Neuronal stem cell (in vitro differentiated cells): Measurements from ENCODE around the gene ARHGEF1.
A peak's percentile ranks its signal among the peaks of the same experiment; 100 is the strongest.

ENCODE experiments used
- DNase-seq: peaks from one replicate; pipeline ENCODE4 v3.0.0-alpha.2; 2013; ENCODE audit warnings: low spot score
- H2AFZ ChIP-seq: one replicate; pipeline ENCODE4 v1.6.1; 2013; ENCODE audit warnings: mild to moderate bottlenecking, low read length, inconsistent platforms
- H2AK5ac ChIP-seq: 2 replicates; pipeline ENCODE4 v1.6.1; 2013; ENCODE audit warnings: low read depth, mild to moderate bottlenecking, inconsistent platforms, low read length, moderate library complexity, mixed read lengths
- H2BK120ac ChIP-seq: 2 replicates; pipeline ENCODE4 v1.6.1; 2013; ENCODE audit warnings: low read depth, mild to moderate bottlenecking, inconsistent platforms, low read length, moderate library complexity, mixed read lengths
- H2BK12ac ChIP-seq: one replicate; pipeline ENCODE4 v1.6.1; 2013; ENCODE audit warnings: low read length, inconsistent platforms
- H2BK15ac ChIP-seq: 2 replicates; pipeline ENCODE4 v1.6.1; 2013; ENCODE audit warnings: mild to moderate bottlenecking, low read length, inconsistent platforms, mixed read lengths
- H2BK5ac ChIP-seq: one replicate; pipeline ENCODE4 v1.6.1; 2013; ENCODE audit warnings: inconsistent platforms, mild to moderate bottlenecking, low read length, moderate library complexity
- H3K14ac ChIP-seq: one replicate; pipeline ENCODE4 v1.6.1; 2013; ENCODE audit warnings: low read length, inconsistent platforms
- H3K18ac ChIP-seq: 2 replicates; pipeline ENCODE4 v1.6.1; 2013; ENCODE audit warnings: low read length, inconsistent platforms
- H3K23ac ChIP-seq: 2 replicates; pipeline ENCODE4 v1.6.1; 2013; ENCODE audit warnings: low read depth, mild to moderate bottlenecking, mixed read lengths, low read length, inconsistent platforms; ENCODE audit not compliant: poor library complexity
- H3K27ac ChIP-seq: replicated peaks from 3 replicates; pipeline ENCODE4 v1.5.1; 2013; ENCODE audit warnings: low read length, inconsistent platforms
- H3K27me3 ChIP-seq, 3 experiments: 2 replicates each; pipeline ENCODE4 v1.6.1; 2013; ENCODE audit warnings: low read length in 3 of 3, mild to moderate bottlenecking in 2 of 3, inconsistent platforms in 1 of 3, low read depth in 1 of 3, mixed read lengths in 1 of 3, moderate library complexity in 1 of 3; ENCODE audit not compliant: control insufficient read depth in 3 of 3, insufficient read depth in 3 of 3
- H3K36me3 ChIP-seq, 2 donors: replicated peaks in 1 of 2; 2 replicates each; pipeline ENCODE4 v1.6.1; 2013; ENCODE audit warnings: low read length in 2 of 2; ENCODE audit not compliant: control insufficient read depth in 2 of 2, insufficient read depth in 2 of 2
- H3K4ac ChIP-seq: 2 replicates; pipeline ENCODE4 v1.6.1; 2013; ENCODE audit warnings: inconsistent platforms, mild to moderate bottlenecking, low read length, moderate library complexity
- H3K4me1 ChIP-seq, 2 donors: 1 replicate in 1 of 2; 2 replicates in 1 of 2; pipeline ENCODE4 v1.6.1; 2013; ENCODE audit warnings: low read length in 2 of 2, low read depth in 1 of 2; ENCODE audit not compliant: control insufficient read depth in 2 of 2, insufficient read depth in 1 of 2
- H3K4me2 ChIP-seq: one replicate; pipeline ENCODE4 v1.6.1; 2013; ENCODE audit warnings: mild to moderate bottlenecking, low read length, inconsistent platforms; ENCODE audit not compliant: insufficient read depth, poor library complexity, severe bottlenecking
- H3K4me3 ChIP-seq, 2 donors: 2 replicates each; pipeline ENCODE4 v1.5.1; 2013; ENCODE audit warnings: low read length in 2 of 2, mild to moderate bottlenecking in 2 of 2, inconsistent platforms in 1 of 2, moderate library complexity in 1 of 2
- H3K79me1 ChIP-seq: one replicate; pipeline ENCODE4 v1.6.1; 2013; ENCODE audit warnings: low read depth, mild to moderate bottlenecking, inconsistent platforms, low read length, moderate library complexity
- H3K9ac ChIP-seq: one replicate; pipeline ENCODE4 v1.6.1; 2013; ENCODE audit warnings: mild to moderate bottlenecking, low read depth, low read length, inconsistent platforms; ENCODE audit not compliant: poor library complexity
- H3K9me3 ChIP-seq, 2 donors: replicated peaks in 1 of 2; 2 replicates each; pipeline versions ENCODE3 to v1.6.1; 2013; ENCODE audit warnings: low read length in 2 of 2, mild to moderate bottlenecking in 2 of 2, inconsistent platforms in 1 of 2, low read depth in 1 of 2, mixed read lengths in 1 of 2, moderate library complexity in 1 of 2; ENCODE audit not compliant: control insufficient read depth in 2 of 2, insufficient read depth in 1 of 2
- H4K8ac ChIP-seq: one replicate; pipeline ENCODE4 v1.6.1; 2013; ENCODE audit warnings: low read depth, mild to moderate bottlenecking, inconsistent platforms, low read length, moderate library complexity
- H4K91ac ChIP-seq: one replicate; pipeline ENCODE4 v1.6.1; 2013; ENCODE audit warnings: low read length, low read depth, mild to moderate bottlenecking, inconsistent platforms; ENCODE audit not compliant: poor library complexity
- WGBS, 2 donors: extraction: QIAGEN DNeasy Blood & Tissue Kit; methylation state at CpG; one replicate each; pipeline ENCODE4 v1.1.7; 2013; ENCODE audit warnings: missing lambda C conversion rate in 2 of 2, mixed read lengths in 1 of 2; ENCODE audit not compliant: insufficient read length in 2 of 2, insufficient replicate concordance in 1 of 2; ENCODE audit errors: extremely low coverage in 2 of 2; 5-methylcytosine and 5-hydroxymethylcytosine counted together

The ARHGEF1 gene

GRCh38 chr19:41935760-41936415 lies 52.9 kb downstream of the ARHGEF1 start:
- Histone ChIP-seq H3K23ac (peak overlapping the region; percentile 14), H2AFZ (no peak overlapping the region), H3K4me2 (no peak overlapping the region), H3K36me3 (no peaks in the 10 kb centered on the region), H2BK5ac (no peak overlapping the region), H4K91ac (no peak overlapping the region), H3K9me3 (peaks cover 0 to 2% of the 10 kb centered on the region in 2 donors), H2BK12ac (no peak overlapping the region), H2AK5ac (peak overlapping the region; percentile 41), H3K4me1 (peaks cover 0 to under 1% of the 10 kb centered on the region in 2 donors), H3K9ac (no peak overlapping the region), H3K4me3 (no peak overlapping the region), H2BK15ac (peak overlapping the region; percentile 6), H3K4ac (no peak overlapping the region), H3K27ac (no peak overlapping the region), H3K27me3 (peaks cover 17 to 83% (median 69%) of the 10 kb centered on the region in 3 experiments), H3K79me1 (no peaks in the 10 kb centered on the region), H4K8ac (no peak overlapping the region), H3K18ac (no peak overlapping the region), H3K14ac (no peak overlapping the region), H2BK120ac (no peak overlapping the region)
- no peak for DNase-seq
- WGBS, 2 donors: no CpG with 5 or more reads among the region's 26 CpGs

DNA sequence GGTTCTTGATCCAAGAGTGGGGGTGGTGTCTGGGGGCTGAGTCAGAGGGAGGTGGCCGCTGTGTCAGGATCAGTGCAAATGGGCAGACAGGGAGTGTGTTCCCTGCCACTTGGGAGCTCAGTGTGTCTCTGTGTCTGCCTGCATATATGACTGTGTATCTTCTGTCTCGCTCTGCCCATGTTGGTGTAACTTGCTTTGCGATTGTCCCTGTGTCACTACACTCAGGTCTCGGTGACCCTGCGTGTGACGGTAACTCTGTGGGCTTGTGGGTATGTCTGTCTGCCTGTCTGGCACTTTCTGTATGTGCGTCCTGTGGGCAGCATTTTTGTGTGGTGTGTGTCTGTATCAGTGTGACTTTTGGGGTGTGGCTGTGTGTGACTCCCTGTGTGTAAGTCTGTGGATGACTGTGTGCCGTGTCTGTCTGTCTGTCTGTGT lies 53.4 kb downstream of the ARHGEF1 start:
- Histone ChIP-seq H3K4me3 (peak overlapping the region in 1 of 2 donors; percentile 26), H2BK12ac (no peak overlapping the region), H4K8ac (no peak overlapping the region), H3K9me3 (peaks cover 0 to 2% of the 10 kb centered on the region in 2 donors), H3K23ac (peak overlapping the region; percentile 14), H3K4ac (no peak overlapping the region), H3K27me3 (peaks cover 17 to 83% (median 69%) of the 10 kb centered on the region in 3 experiments), H3K79me1 (no peaks in the 10 kb centered on the region), H2BK5ac (no peak overlapping the region), H2AK5ac (peak overlapping the region; percentile 41), H3K18ac (no peak overlapping the region), H3K9ac (no peak overlapping the region), H2BK120ac (no peak overlapping the region), H3K4me1 (peaks cover 0 to 2% of the 10 kb centered on the region in 2 donors), H3K27ac (no peak overlapping the region), H4K91ac (no peak overlapping the region), H2AFZ (no peak overlapping the region), H3K4me2 (no peak overlapping the region), H3K36me3 (no peaks in the 10 kb centered on the region), H3K14ac (no peak overlapping the region), H2BK15ac (peak overlapping the region; percentile 6)
- DNase-seq: no peak
- WGBS, 2 donors: no CpG with 5 or more reads among the region's 8 CpGs

GRCh38 chr19:41936961-41937360 lies 54.0 kb downstream of the ARHGEF1 start:
- Histone ChIP-seq H3K27ac (no peak overlapping the region), H3K9me3 (peaks cover 0 to 2% of the 10 kb centered on the region in 2 donors), H3K9ac (no peak overlapping the region), H3K14ac (no peak overlapping the region), H3K79me1 (no peaks in the 10 kb centered on the region), H3K4me2 (no peak overlapping the region), H3K23ac (no peak overlapping the region), H3K4me3 (no peak overlapping the region), H3K4ac (no peak overlapping the region), H3K18ac (no peak overlapping the region), H2BK15ac (no peak overlapping the region), H3K36me3 (no peaks in the 10 kb centered on the region), H2AK5ac (no peak overlapping the region), H4K91ac (no peak overlapping the region), H3K4me1 (peaks cover 0 to 2% of the 10 kb centered on the region in 2 donors), H2BK12ac (no peak overlapping the region), H3K27me3 (peaks cover 14 to 82% (median 64%) of the 10 kb centered on the region in 3 experiments), H2BK120ac (no peak overlapping the region), H2AFZ (no peak overlapping the region), H2BK5ac (no peak overlapping the region), H4K8ac (no peak overlapping the region)
- DNase-seq: no peak
- WGBS, 2 donors: no CpG with 5 or more reads among the region's 15 CpGs

DNA sequence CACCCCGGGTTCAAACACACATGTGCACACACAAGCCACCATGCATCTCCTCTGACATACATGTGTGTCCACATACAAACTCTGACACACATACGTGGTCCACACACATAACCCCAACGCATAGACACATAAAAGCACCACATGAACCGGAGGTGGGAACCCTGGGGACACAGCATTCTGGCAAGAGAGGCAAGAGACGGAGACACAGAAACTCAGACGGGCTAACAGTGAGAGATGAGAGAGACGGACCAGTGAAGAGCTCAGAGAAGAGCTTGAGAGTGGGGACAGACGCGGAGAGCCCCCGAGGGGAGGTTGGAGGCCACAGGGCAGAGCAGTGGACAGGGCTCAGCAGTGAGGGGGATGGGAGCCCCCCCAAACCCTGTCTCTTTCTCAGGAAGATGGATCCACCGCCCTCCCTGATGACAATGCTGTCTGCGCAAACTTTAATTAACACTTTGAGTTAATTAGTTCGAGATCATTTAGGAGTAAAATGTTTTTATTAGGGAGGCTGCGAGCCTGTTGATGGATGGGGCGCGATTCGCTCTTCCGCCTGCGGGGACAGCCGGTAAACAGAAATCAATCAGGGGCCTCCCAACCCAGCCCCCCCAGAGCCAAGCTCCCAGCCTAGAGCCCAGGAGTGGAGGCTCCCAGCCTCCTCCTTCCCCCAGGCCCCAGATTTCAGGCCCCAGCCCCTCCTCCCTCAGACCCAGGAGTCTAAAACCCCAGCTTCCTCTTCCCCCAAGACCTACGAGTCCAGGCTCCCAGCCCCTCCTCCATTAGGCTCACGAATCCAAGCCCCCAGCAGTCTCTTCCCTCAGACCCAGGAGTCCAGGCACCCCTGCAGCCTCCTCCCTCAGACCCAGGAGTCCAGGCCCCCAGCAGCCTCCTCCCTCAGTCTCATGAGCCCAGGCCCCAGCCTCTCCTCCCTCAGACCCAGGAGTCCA lies 54.8 kb downstream of the ARHGEF1 start:
- H2AFZ ChIP-seq: no peak overlapping the region
- no peak overlapping the region for H2BK5ac ChIP-seq
- H2BK15ac ChIP-seq: no peak overlapping the region
- no CpG with 5 or more reads among the region's 22 CpGs for WGBS, 2 donors
- H4K91ac ChIP-seq: no peak overlapping the region
- H3K9me3 ChIP-seq: no peaks in the 10 kb centered on the region
- H3K4me1 ChIP-seq: peaks cover 0 to 2% of the 10 kb centered on the region in 2 donors
- H3K18ac ChIP-seq: no peak overlapping the region
- H3K9ac ChIP-seq: no peak overlapping the region
- H4K8ac ChIP-seq: no peak overlapping the region
- H3K4me2 ChIP-seq: no peak overlapping the region
- H2BK120ac ChIP-seq: no peak overlapping the region
- H3K36me3 ChIP-seq: no peaks in the 10 kb centered on the region
- H2BK12ac ChIP-seq: no peak overlapping the region
- H3K27ac ChIP-seq: no peak overlapping the region
- no peak overlapping the region for H3K23ac ChIP-seq
- H2AK5ac ChIP-seq: no peak overlapping the region
- no peak overlapping the region for H3K14ac ChIP-seq
- H3K4me3 ChIP-seq: no peak overlapping the region
- peaks cover 7 to 73% (median 56%) of the 10 kb centered on the region in 3 experiments for H3K27me3 ChIP-seq
- H3K79me1 ChIP-seq: no peaks in the 10 kb centered on the region
- H3K4ac ChIP-seq: no peak overlapping the region
- no peak for DNase-seq
